GM12875 (cell line): ENCODE data around the gene ZYG11A.

ENCODE experiments used
- H3K4me3 ChIP-seq: one replicate; pipeline ENCODE4 v1.5.1; 2011; ENCODE audit warnings: low read depth, low read length, control low read depth
- CTCF ChIP-seq: IDR thresholded peaks from 2 replicates; pipeline ENCODE4 v1.5.1; 2011; ENCODE audit warnings: low read depth, mild to moderate bottlenecking, control low read depth, inconsistent platforms, low read length, moderate library complexity, borderline replicate concordance; ENCODE audit not compliant: insufficient read depth

ZYG11A gene

GRCh38 chr1:52880206-52880605, 37.6 kb downstream of the ZYG11A start:
- H3K4me3 ChIP-seq, result no peak overlapping the region
- TF ChIP-seq CTCF, result no peak

- no peak for TF ChIP-seq CTCF
- no peak overlapping the region for H3K4me3 ChIP-seq
These were observed 44.9 kb downstream of the ZYG11A start for GRCh38 chr1:52887483-52887882.

- H3K4me3 ChIP-seq, result no peak overlapping the region
- no peak for TF ChIP-seq CTCF
These were observed 50.1 kb downstream of the ZYG11A start for GRCh38 chr1:52892424-52893215.

GRCh38 chr1:52899445-52899894, 56.9 kb downstream of the ZYG11A start:
- H3K4me3 ChIP-seq, result no peak overlapping the region
- no peak for TF ChIP-seq CTCF

GRCh38 chr1:52900402-52900801, 57.8 kb downstream of the ZYG11A start:
- TF ChIP-seq CTCF, result no peak

GRCh38 chr1:52901384-52901783, 58.8 kb downstream of the ZYG11A start:
- no peak for TF ChIP-seq CTCF
- no peak overlapping the region for H3K4me3 ChIP-seq

More at GRCh38 chr1:52900402-52900801, 57.8 kb downstream of the ZYG11A start:
- no peak overlapping the region for H3K4me3 ChIP-seq
